DND-41 (cell line): ENCODE data around the gene ZNF143.

ENCODE experiments used
- ATAC-seq: fragments of 200-7000 bp; cut with Tn5 transposase; 3 replicates; pipeline ENCODE4 v1.9.1; 2021; ENCODE audit warnings: low read depth; ENCODE audit not compliant: insufficient read depth
- DNase-seq: peaks from one replicate; pipeline ENCODE4 v3.0.0-alpha.2; 2020
- H2AFZ ChIP-seq: 2 replicates; pipeline ENCODE4 v1.6.0; 2012; ENCODE audit warnings: low read depth, low read length
- H3K27ac ChIP-seq: 2 replicates; pipeline ENCODE4 v1.5.1; 2012; ENCODE audit warnings: low read length, inconsistent platforms
- H3K27me3 ChIP-seq: fragments of 200-600 bp; sonication (generic); 2 replicates; pipeline ENCODE4 v1.6.0; 2012; ENCODE audit warnings: low read length, mild to moderate bottlenecking, inconsistent platforms; ENCODE audit not compliant: insufficient read depth, poor library complexity
- H3K36me3 ChIP-seq: 2 replicates; pipeline ENCODE4 v1.5.1; 2012; ENCODE audit warnings: low read length, inconsistent platforms; ENCODE audit not compliant: insufficient read depth
- H3K4me1 ChIP-seq: 2 replicates; pipeline ENCODE4 v1.5.1; 2012; ENCODE audit warnings: mild to moderate bottlenecking, low read length; ENCODE audit not compliant: insufficient read depth
- H3K4me2 ChIP-seq: 2 replicates; pipeline ENCODE4 v1.6.0; 2012; ENCODE audit warnings: mild to moderate bottlenecking, moderate library complexity, low read length, inconsistent platforms; ENCODE audit not compliant: insufficient read depth
- H3K4me3 ChIP-seq, 2 experiments: fragments of 200-600 bp in 1 of 2; shearing (Covaris generic) in 1 of 2; 2 replicates each; pipeline ENCODE4 v1.5.1; 2012 to 2016; ENCODE audit warnings: inconsistent platforms in 2 of 2, low read length in 2 of 2, mild to moderate bottlenecking in 2 of 2, low read depth in 1 of 2, moderate library complexity in 1 of 2
- H3K79me2 ChIP-seq: 2 replicates; pipeline ENCODE4 v1.6.0; 2012; ENCODE audit warnings: low read length, inconsistent platforms; ENCODE audit not compliant: insufficient read depth
- H3K9ac ChIP-seq: 2 replicates; pipeline ENCODE4 v1.6.0; 2012; ENCODE audit warnings: low read depth, mild to moderate bottlenecking, inconsistent platforms, low read length, moderate library complexity
- H3K9me3 ChIP-seq: 2 replicates; pipeline ENCODE4 v1.5.1; 2012; ENCODE audit warnings: low read length, moderate library complexity, mild to moderate bottlenecking, inconsistent platforms; ENCODE audit not compliant: insufficient read depth, severe bottlenecking
- H4K20me1 ChIP-seq: 2 replicates; pipeline ENCODE4 v1.6.0; 2012; ENCODE audit warnings: low read length; ENCODE audit not compliant: insufficient read depth
- EZH2 ChIP-seq: IDR thresholded peaks from 3 replicates; pipeline ENCODE4 v1.6.1; 2012; ENCODE audit warnings: borderline replicate concordance, low read depth, mild to moderate bottlenecking, moderate library complexity, low read length, inconsistent platforms; ENCODE audit not compliant: severe bottlenecking
- TF ChIP-seq, protein P1 (sequence below): IDR thresholded peaks from 2 replicates; pipeline ENCODE4 v1.5.1; 2012; ENCODE audit warnings: borderline replicate concordance, low read length, moderate library complexity, mild to moderate bottlenecking; ENCODE audit not compliant: poor library complexity, severe bottlenecking; ENCODE audit errors: extremely low read depth

ZNF143 gene

DNA sequence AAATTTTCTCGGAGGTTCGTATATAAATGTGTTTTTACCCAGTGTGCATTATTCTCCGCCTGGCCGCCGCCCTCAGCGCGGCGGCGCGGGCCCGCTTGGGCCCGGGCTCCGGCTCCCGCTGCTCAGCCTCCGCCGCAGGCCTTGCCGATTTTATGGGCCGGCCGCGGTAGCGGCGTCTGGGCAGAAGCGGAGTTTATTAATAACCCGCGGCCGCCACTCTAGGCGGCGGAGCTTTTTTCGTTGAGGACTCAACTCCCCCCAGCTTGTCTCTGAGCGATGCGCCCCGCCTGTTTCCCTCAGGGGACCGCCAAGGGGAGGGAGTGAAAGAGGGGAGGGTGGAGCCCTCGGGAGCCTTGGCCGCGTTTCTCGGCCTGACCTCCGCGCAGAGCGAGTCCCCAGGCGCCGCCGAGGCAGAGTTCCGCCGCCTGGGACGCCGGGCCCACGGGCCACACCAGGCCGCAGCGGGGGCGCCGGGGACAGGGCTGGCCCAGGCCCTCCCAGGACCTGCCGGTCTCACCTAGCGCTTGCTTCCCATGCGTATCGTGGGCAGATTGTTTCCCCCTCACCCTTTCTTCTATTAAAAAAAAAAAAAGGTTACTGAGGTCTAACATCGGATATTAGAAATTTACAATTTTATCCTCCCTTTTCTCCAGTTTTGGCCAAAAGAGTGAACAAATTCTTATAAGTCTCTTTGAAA lies 399 bp downstream of the ZNF143 start:
- peaks cover 60% of the 10 kb centered on the region for H3K79me2 ChIP-seq
- H2AFZ ChIP-seq: peak overlapping the region; percentile 71
- H3K4me3 ChIP-seq: peak overlapping the region; percentile 62 to 70
- H3K4me2 ChIP-seq: peak overlapping the region; percentile 80
- H3K27ac ChIP-seq: peak overlapping the region; percentile 92
- no peaks in the 10 kb centered on the region for H3K9me3 ChIP-seq
- no peaks in the 10 kb centered on the region for H3K27me3 ChIP-seq
- DNase-seq (peak; percentile 89), ATAC-seq (peak; percentile 71)
- H3K36me3 ChIP-seq: no peaks in the 10 kb centered on the region
- H4K20me1 ChIP-seq: no peaks in the 10 kb centered on the region
- no peak for TF ChIP-seq EZH2
- H3K4me1 ChIP-seq: peaks cover 26% of the 10 kb centered on the region
- H3K9ac ChIP-seq: peak overlapping the region; percentile 91

DNA sequence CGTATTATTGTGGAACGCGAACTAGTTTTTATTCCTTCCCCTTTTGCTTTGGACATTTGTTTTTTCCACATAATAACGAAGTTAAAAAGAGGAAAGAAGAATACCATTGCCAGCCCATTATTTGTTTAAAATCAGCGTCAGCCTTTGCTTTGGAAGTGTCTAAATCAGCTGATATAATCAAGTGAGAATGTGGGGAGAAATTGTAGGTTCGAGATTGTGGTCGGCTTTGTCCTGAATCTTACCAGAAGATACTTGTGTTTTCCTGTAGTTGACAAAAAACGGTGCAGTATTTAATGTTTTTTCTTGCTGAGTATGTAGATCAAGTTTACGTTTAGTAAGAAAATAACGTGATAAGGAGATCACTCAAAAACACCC lies 935 bp downstream of the ZNF143 start:
- peak overlapping the region; percentile 80 for H3K4me2 ChIP-seq
- no peak for ATAC-seq
- H3K36me3 ChIP-seq: no peaks in the 10 kb centered on the region
- no peak for DNase-seq
- H4K20me1 ChIP-seq: no peaks in the 10 kb centered on the region
- H3K27ac ChIP-seq: peak overlapping the region; percentile 92
- no peaks in the 10 kb centered on the region for H3K9me3 ChIP-seq
- H3K4me3 ChIP-seq: peak overlapping the region; percentile 62 to 70
- H2AFZ ChIP-seq: peak overlapping the region; percentile 71
- peaks cover 63% of the 10 kb centered on the region for H3K79me2 ChIP-seq
- TF ChIP-seq, protein P1, sequence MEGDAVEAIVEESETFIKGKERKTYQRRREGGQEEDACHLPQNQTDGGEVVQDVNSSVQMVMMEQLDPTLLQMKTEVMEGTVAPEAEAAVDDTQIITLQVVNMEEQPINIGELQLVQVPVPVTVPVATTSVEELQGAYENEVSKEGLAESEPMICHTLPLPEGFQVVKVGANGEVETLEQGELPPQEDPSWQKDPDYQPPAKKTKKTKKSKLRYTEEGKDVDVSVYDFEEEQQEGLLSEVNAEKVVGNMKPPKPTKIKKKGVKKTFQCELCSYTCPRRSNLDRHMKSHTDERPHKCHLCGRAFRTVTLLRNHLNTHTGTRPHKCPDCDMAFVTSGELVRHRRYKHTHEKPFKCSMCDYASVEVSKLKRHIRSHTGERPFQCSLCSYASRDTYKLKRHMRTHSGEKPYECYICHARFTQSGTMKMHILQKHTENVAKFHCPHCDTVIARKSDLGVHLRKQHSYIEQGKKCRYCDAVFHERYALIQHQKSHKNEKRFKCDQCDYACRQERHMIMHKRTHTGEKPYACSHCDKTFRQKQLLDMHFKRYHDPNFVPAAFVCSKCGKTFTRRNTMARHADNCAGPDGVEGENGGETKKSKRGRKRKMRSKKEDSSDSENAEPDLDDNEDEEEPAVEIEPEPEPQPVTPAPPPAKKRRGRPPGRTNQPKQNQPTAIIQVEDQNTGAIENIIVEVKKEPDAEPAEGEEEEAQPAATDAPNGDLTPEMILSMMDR: no peak
- no peak for TF ChIP-seq EZH2
- peaks cover 26% of the 10 kb centered on the region for H3K4me1 ChIP-seq
- H3K27me3 ChIP-seq: no peaks in the 10 kb centered on the region
- peak overlapping the region; percentile 91 for H3K9ac ChIP-seq

DNA sequence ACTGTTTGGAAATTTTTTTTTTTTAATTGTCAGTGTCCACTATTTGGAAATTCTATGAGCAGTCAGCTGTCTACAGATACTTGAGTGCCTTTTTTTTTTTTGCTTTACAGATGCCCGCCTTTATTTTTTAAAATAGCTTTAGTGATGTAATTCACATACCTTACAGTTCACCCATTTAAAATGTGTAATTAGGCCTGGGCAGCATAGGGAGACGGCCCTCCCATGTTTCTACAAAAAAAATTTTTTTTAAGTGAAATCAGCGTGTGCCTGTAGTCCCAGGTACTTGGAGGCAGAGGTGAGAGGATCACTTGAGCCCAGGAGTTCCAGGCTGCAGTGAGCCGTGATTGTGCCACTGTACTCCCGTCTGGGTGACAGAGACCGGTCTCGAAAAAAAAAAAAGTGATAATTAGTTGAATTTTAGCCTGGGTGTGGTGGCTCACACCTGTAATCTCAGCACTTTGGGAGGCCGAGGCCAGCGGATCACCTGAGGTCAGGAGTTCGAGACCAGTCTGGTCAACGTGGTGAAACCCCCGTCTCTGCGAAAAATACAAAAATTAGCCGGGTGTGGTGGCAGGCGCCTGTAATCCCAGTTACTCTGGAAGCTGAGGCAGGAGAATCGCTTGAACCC lies 1.5 kb downstream of the ZNF143 start:
- H3K4me3 ChIP-seq: peak overlapping the region; percentile 62 to 70
- peaks cover 66% of the 10 kb centered on the region for H3K79me2 ChIP-seq
- TF ChIP-seq, protein P1: no peak
- no peak for TF ChIP-seq EZH2
- no peaks in the 10 kb centered on the region for H3K27me3 ChIP-seq
- no peaks in the 10 kb centered on the region for H3K36me3 ChIP-seq
- H3K27ac ChIP-seq: peak overlapping the region; percentile 92
- H3K4me1 ChIP-seq: peaks cover 26% of the 10 kb centered on the region
- H4K20me1 ChIP-seq: no peaks in the 10 kb centered on the region
- H3K9ac ChIP-seq: peak overlapping the region; percentile 91
- H2AFZ ChIP-seq: 0 out of 2 replicates have a peak overlapping the region, but pooled peaks have one; percentile 71
- peak overlapping the region; percentile 80 for H3K4me2 ChIP-seq
- H3K9me3 ChIP-seq: no peaks in the 10 kb centered on the region
- ATAC-seq (no peak), DNase-seq (no peak)
